HepG2 (cell line): ENCODE measurements around the gene ZNF292. TPM values are rescaled to one million over a fixed set of nuclear protein-coding genes. Genes with fewer than 3 reads are reported as not detected.

ENCODE experiments used
- ATAC-seq: fragments of 200-7000 bp; cut with Tn5 transposase; 3 replicates; pipeline ENCODE4 v1.9.1; 2020; ENCODE audit warnings: mild to moderate bottlenecking, moderate library complexity
- BruUV-seq: library from RNA; stranded (reverse); fragments of 400-500 nt; replicated peaks from 2 replicates; lab custom pipeline; 2021; lab: Mats Ljungman, UMichigan
- CTCF ChIA-PET: fragments of 300-600 bp; formaldehyde crosslinking; extraction: SDS; loops from one replicate; lab custom pipeline; 2021; ENCODE audit warnings: low total read pairs, inconsistent platforms, low intra/inter-chr PET ratio; lab: Yijun Ruan, JAX
- POLR2A ChIA-PET: fragments of 350-600 bp; sonication (Branson Sonifier 250); formaldehyde crosslinking; loops from one replicate; lab custom pipeline; 2020; ENCODE audit warnings: antibody characterized with exemption, inconsistent platforms; lab: Yijun Ruan, JAX
- DNase-seq: peaks from one replicate; pipeline ENCODE4 v3.0.0-alpha.2; 2015; ENCODE audit warnings: low spot score
- FAIRE-seq: peaks from 3 replicates; lab custom pipeline; 2011; peaks lifted over from hg19 to GRCh38; lab: Jason Lieb, UNC
- H2AFZ ChIP-seq: one replicate; pipeline ENCODE4 v1.6.1; 2011; ENCODE audit warnings: low read length, inconsistent platforms
- H3K27ac ChIP-seq: fragments of 300-600 bp; 3 replicates; pipeline ENCODE4 v1.8.0; 2011; ENCODE audit warnings: mixed run types, mild to moderate bottlenecking, mixed read lengths, low read length, inconsistent platforms; ENCODE audit not compliant: insufficient read depth; ENCODE audit errors: extremely low read length
- H3K27me3 ChIP-seq, 2 experiments: fragments of 200-600 bp in 1 of 2; 2 replicates in 1 of 2; 3 replicates in 1 of 2; pipeline versions ENCODE4 v1.6.0 to v1.8.0; 2011; ENCODE audit warnings: low read length in 2 of 2, mild to moderate bottlenecking in 2 of 2, moderate library complexity in 2 of 2, inconsistent platforms in 1 of 2; ENCODE audit not compliant: insufficient read depth in 2 of 2, control insufficient read depth in 1 of 2
- H3K36me3 ChIP-seq, 2 experiments: fragments of 200-600 bp in 1 of 2; replicated peaks in 1 of 2; 2 replicates in 1 of 2; 3 replicates in 1 of 2; pipeline versions ENCODE4 v1.5.1 to v1.8.0; 2011; ENCODE audit warnings: low read length in 2 of 2, inconsistent platforms in 1 of 2; ENCODE audit not compliant: insufficient read depth in 2 of 2, control insufficient read depth in 1 of 2
- H3K4me1 ChIP-seq: 2 replicates; pipeline ENCODE4 v1.5.1; 2012; ENCODE audit warnings: low read length, inconsistent platforms; ENCODE audit not compliant: insufficient read depth
- H3K4me2 ChIP-seq: 2 replicates; pipeline ENCODE4 v1.6.0; 2011; ENCODE audit warnings: low read depth, low read length, inconsistent platforms
- H3K4me3 ChIP-seq, 3 experiments: fragments of 200-600 bp in 1 of 3; sonication (generic), shearing (Covaris generic) in 1 of 3; replicated peaks in 1 of 3; 2 replicates each; pipeline ENCODE4 v1.5.1; 2011 to 2016; ENCODE audit warnings: low read length in 3 of 3, inconsistent platforms in 2 of 3, low read depth in 2 of 3, mild to moderate bottlenecking in 2 of 3, control low read depth in 1 of 3, mixed read lengths in 1 of 3; ENCODE audit not compliant: insufficient read depth in 1 of 3
- H3K79me2 ChIP-seq: one replicate; pipeline ENCODE4 v1.6.1; 2011; ENCODE audit warnings: low read length, inconsistent platforms; ENCODE audit not compliant: insufficient read depth
- H3K9ac ChIP-seq: 2 replicates; pipeline ENCODE4 v1.6.0; 2011; ENCODE audit warnings: mild to moderate bottlenecking, low read depth, low read length, inconsistent platforms; ENCODE audit not compliant: insufficient read depth
- H3K9me3 ChIP-seq: 2 replicates; pipeline ENCODE4 v1.5.1; 2012; ENCODE audit warnings: mild to moderate bottlenecking, low read length
- H4K20me1 ChIP-seq: 2 replicates; pipeline ENCODE4 v1.6.0; 2011; ENCODE audit warnings: inconsistent platforms, mild to moderate bottlenecking, low read length, moderate library complexity; ENCODE audit not compliant: insufficient read depth
- AFF4 ChIP-seq: sonication (generic); formaldehyde crosslinking; IDR thresholded peaks from 2 replicates; pipeline ENCODE4 v1.4.0; 2020; ENCODE audit warnings: missing genetic modification reagents
- BCL3 ChIP-seq: sonication (generic); formaldehyde crosslinking; IDR thresholded peaks from 2 replicates; pipeline ENCODE4 v1.5.1; 2020; ENCODE audit warnings: mild to moderate bottlenecking, missing genetic modification reagents, moderate library complexity
- CBX1 ChIP-seq: IDR thresholded peaks from one replicate; pipeline ENCODE4 v1.6.1; 2016; ENCODE audit warnings: antibody characterized with exemption, low read depth
- HOXA3 ChIP-seq: sonication (generic); formaldehyde crosslinking; IDR thresholded peaks from 2 replicates; pipeline ENCODE4 v1.5.0; 2020; ENCODE audit warnings: missing genetic modification reagents
- NFATC3 ChIP-seq: sonication (generic); formaldehyde crosslinking; IDR thresholded peaks from 2 replicates; pipeline ENCODE4 v1.5.1; 2020; ENCODE audit warnings: mild to moderate bottlenecking, missing genetic modification reagents
- SP1 ChIP-seq, 2 experiments: fragments of 450-650 bp in 1 of 2; sonication (generic) in 1 of 2; formaldehyde crosslinking in 1 of 2; IDR thresholded peaks; 2 replicates each; pipeline versions ENCODE4 v1.4.0 to v1.6.1; 2016 to 2020; ENCODE audit warnings: missing genetic modification reagents in 1 of 2
- WGBS: methylation state at CpG from one replicate; pipeline ENCODE4 v1.1.6; 2017; ENCODE audit warnings: low lambda C conversion rate; 5-methylcytosine and 5-hydroxymethylcytosine counted together
- in situ Hi-C: cut with HindIII; loops from 2 replicates; pipeline ENCODE4 v1.10.0; 2017; ENCODE audit warnings: low pct_unique_long_range_greater_than_20kb; ENCODE audit not compliant: extremely low pct_ligation_motif_present
- intact Hi-C: fragments of 100-400 bp; cut with micrococcal nuclease; formaldehyde crosslinking; loops from one replicate; pipeline ENCODE4 v1.10.0; 2022; ENCODE audit not compliant: unreplicated experiment
- polyA plus RNA-seq, 8 experiments: library from polyadenylated mRNA; depleted of rRNA in 3 of 8; stranded (reverse) in 7 of 8; unstranded in 1 of 8; fragments of >200 nt; fragmentation: Illumina TruSeq in 4 of 8; extraction: Trizol in 4 of 8; gene quantifications; 2 replicates each; pipeline versions ENCODE4 v1.2.1 to v1.2.3, GENCODE V29; 2011 to 2016; ENCODE audit warnings: low read depth in 4 of 8, missing spikeins in 1 of 8, mixed read lengths in 1 of 8; ENCODE audit not compliant: insufficient read depth in 1 of 8
- total RNA-seq, 5 experiments: library from RNA; depleted of rRNA; stranded (reverse); fragments of >200 nt; fragmentation: Illumina TruSeq; extraction: Trizol; gene quantifications; 2 replicates each; pipeline ENCODE4 v1.2.3, GENCODE V29; 2016; ENCODE audit warnings: low read depth in 1 of 5
- TF ChIP-seq, protein P1 (sequence below): sonication (generic); formaldehyde crosslinking; IDR thresholded peaks from 2 replicates; pipeline ENCODE4 v1.4.0; 2020; ENCODE audit warnings: missing genetic modification reagents
- TF ChIP-seq, protein P2 (sequence below): sonication (generic); formaldehyde crosslinking; conservative IDR thresholded peaks from 2 replicates; pipeline ENCODE4 v1.4.0; 2020; ENCODE audit warnings: missing genetic modification reagents

The ZNF292 gene
- total and polyA plus RNA-seq, 2 of the 13 experiments (the other 11 are each of a cell fraction or from before 2014, with no cell fraction given): 9.9 to 12.8 TPM

DNA sequence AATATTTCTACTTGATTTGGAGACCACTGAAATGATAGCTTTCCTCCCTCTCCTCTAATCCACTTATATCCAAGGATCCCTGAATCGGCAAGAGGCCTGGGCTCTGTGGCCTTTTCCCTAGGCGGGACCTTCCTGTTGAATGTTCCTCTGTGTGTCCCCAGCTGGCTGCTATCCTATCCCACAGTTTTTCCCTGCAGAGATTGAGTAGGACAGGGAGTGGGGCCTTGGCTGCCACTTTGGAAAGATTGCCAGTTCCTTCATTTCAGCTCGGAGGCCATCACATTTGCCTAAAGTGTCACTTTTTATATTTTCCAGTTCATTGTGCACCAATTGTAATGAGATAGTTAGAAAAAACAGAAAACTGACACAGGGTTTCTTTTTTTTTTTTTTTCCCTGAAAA lies 128.1 kb downstream of the ZNF292 start:
- DNase-seq: no peak
- FAIRE-seq: no peak
- WGBS: 19% methylated on average over 3 of the region's 3 CpGs
- H3K27me3 ChIP-seq: 0 out of 5 replicates have a peak, but pooled peaks cover 0 to 2% of the 10 kb centered on the region in 2 experiments
- TF ChIP-seq HOXA3 (CRISPR knock-in tag) (no peak), CBX1 (no peak), BCL3 (CRISPR knock-in tag) (no peak), SP1 (IDR thresholded peaks at IDR 0.05) (no peak), SP1 (CRISPR knock-in tag; IDR thresholded peaks at IDR 0.05) (no peak)
- TF ChIP-seq, protein P1, sequence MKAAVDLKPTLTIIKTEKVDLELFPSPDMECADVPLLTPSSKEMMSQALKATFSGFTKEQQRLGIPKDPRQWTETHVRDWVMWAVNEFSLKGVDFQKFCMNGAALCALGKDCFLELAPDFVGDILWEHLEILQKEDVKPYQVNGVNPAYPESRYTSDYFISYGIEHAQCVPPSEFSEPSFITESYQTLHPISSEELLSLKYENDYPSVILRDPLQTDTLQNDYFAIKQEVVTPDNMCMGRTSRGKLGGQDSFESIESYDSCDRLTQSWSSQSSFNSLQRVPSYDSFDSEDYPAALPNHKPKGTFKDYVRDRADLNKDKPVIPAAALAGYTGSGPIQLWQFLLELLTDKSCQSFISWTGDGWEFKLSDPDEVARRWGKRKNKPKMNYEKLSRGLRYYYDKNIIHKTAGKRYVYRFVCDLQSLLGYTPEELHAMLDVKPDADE (CRISPR knock-in tag): no peak
- TF ChIP-seq, all 625 proteins: peak for 0
- Histone ChIP-seq H3K4me3 (no peak overlapping the region), H3K4me1 (no peaks in the 10 kb centered on the region), H3K9me3 (no peaks in the 10 kb centered on the region), H3K4me2 (no peak overlapping the region), H3K27ac (no peak overlapping the region), H2AFZ (no peak overlapping the region), H4K20me1 (no peaks in the 10 kb centered on the region), H3K79me2 (no peaks in the 10 kb centered on the region), H3K9ac (no peak overlapping the region), H3K36me3 (no peaks in the 10 kb centered on the region)
- no peak for ATAC-seq
- ChIA-PET POLR2A (no interaction called here), CTCF (no interaction called here)
- intact Hi-C loops (no loop called here), in situ Hi-C loops (no loop called here)
- no TSS peak for BruUV-seq

DNA sequence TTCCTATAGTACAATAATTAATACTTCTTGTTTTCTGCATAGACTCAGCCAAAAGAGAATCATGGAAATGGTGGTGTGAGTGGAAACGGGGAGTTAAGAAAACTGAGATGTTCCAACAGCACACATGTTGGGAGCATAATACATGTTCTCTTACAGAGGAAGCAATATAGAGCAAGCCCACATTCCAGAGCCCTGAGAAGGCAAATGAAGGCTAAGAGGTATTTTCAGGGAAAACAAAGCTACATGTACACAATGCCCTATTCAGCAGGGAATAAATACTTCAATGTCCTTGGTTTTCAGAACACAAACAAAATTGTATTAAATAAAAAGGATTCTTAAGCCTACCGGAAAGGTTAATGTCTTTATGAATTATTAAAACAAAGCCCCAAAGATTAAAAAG lies 131.9 kb downstream of the ZNF292 start:
- Histone ChIP-seq H3K9me3 (no peaks in the 10 kb centered on the region), H2AFZ (no peak overlapping the region), H3K9ac (no peak overlapping the region), H3K79me2 (no peaks in the 10 kb centered on the region), H4K20me1 (no peaks in the 10 kb centered on the region), H3K4me1 (no peaks in the 10 kb centered on the region), H3K27ac (no peak overlapping the region), H3K4me2 (no peak overlapping the region), H3K27me3 (peaks cover 0 to 7% of the 10 kb centered on the region in 2 experiments; a peak in 1 of 5 replicates), H3K36me3 (no peaks in the 10 kb centered on the region), H3K4me3 (no peak overlapping the region)
- CTCF ChIA-PET: no interaction called here
- POLR2A ChIA-PET: no interaction called here
- in situ Hi-C loops (no loop called here), intact Hi-C loops (no loop called here)
- peak; percentile 47; the same call in 1 of the 3 replicates for ATAC-seq
- FAIRE-seq: no peak
- WGBS: 48% methylated on average over 2 of the region's 2 CpGs
- no TSS peak for BruUV-seq
- DNase-seq: no peak
- no peak for TF ChIP-seq AFF4
- TF ChIP-seq, protein P2, sequence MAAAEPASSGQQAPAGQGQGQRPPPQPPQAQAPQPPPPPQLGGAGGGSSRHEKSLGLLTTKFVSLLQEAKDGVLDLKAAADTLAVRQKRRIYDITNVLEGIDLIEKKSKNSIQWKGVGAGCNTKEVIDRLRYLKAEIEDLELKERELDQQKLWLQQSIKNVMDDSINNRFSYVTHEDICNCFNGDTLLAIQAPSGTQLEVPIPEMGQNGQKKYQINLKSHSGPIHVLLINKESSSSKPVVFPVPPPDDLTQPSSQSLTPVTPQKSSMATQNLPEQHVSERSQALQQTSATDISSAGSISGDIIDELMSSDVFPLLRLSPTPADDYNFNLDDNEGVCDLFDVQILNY (CRISPR knock-in tag): no peak
- TF ChIP-seq NFATC3 (CRISPR knock-in tag): no peak
